Measurements from ENCODE around the gene SFR1. TPM values are rescaled to one million over a fixed set of nuclear protein-coding genes. Genes with fewer than 3 reads are reported as not detected.

The SFR1 gene
- polyA plus RNA-seq, 3 donors: 6.4 to 18.1 (median 16.9) TPM

DNA sequence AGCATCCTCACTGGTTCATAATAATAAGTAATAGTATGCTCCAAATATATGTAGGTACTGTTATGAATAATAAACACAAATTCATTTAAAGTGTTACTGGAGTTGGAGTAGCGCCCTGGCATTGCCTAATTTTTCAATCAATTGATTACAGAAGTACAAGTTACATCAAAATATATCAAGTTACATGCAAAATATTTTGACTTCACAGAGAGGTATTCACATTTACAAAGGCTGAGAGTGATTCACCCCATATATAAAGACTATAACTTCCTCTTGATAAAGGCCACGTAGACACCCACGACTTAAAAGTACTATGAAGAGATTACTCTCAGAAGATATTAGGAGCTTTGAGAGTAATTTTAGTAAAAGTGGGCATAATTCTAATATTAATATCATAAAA, 22.7 kb upstream of the SFR1 start:
- Mint-ChIP-seq H3K4me1 (no peaks in the 10 kb centered on the region), H3K27ac (no peak overlapping the region), H3K27me3 (ENCODE audit: low read depth in 3 of 3) (peaks cover 0 to 1% (median 0%) of the 10 kb centered on the region in 3 donors), H3K36me3 (no peaks in the 10 kb centered on the region), H3K4me3 (no peak overlapping the region), H3K9me3 (peaks cover 0 to 6% (median 1%) of the 10 kb centered on the region in 7 donors)
- H3K36me3 ChIP-seq (replicated peaks in 1 of 2; ENCODE audit: control insufficient read depth in 1 of 2, insufficient read depth in 2 of 2, low read length in 2 of 2): no peaks in the 10 kb centered on the region
- no CpG with 5 or more reads among the region's 3 CpGs for WGBS (ENCODE audit: insufficient coverage)
- H3K4me3 ChIP-seq (replicated peaks in 1 of 3; ENCODE audit: low read depth in 2 of 3, low read length in 3 of 3): no peak overlapping the region
- H3K9me3 ChIP-seq (replicated peaks in 1 of 2; ENCODE audit: control insufficient read depth in 1 of 2, insufficient read depth in 1 of 2, low read length in 2 of 2): peaks cover 0 to 4% of the 10 kb centered on the region in 2 donors
- H3K4me1 ChIP-seq (ENCODE audit: control insufficient read depth in 1 of 2, insufficient read depth in 2 of 2, low read length in 2 of 2): no peaks in the 10 kb centered on the region
- no peak overlapping the region for H3K9ac ChIP-seq (ENCODE audit: insufficient read depth, low read length, poor library complexity, severe bottlenecking)
- H3K79me2 ChIP-seq (ENCODE audit: insufficient read depth, low read length): no peaks in the 10 kb centered on the region
- no peak for DNase-seq
- no peaks in the 10 kb centered on the region for H4K20me1 ChIP-seq (ENCODE audit: insufficient read depth, low read length)
- H2AFZ ChIP-seq (ENCODE audit: insufficient read depth, low read depth, low read length, poor library complexity, severe bottlenecking): no peak overlapping the region
- no peak overlapping the region for H3K4me2 ChIP-seq (replicated peaks; ENCODE audit: extremely low read depth, low read length, poor library complexity, severe bottlenecking)
- H3K27ac ChIP-seq (ENCODE audit: low read depth in 1 of 2, low read length in 2 of 2): no peak overlapping the region
- TF ChIP-seq, protein P1, sequence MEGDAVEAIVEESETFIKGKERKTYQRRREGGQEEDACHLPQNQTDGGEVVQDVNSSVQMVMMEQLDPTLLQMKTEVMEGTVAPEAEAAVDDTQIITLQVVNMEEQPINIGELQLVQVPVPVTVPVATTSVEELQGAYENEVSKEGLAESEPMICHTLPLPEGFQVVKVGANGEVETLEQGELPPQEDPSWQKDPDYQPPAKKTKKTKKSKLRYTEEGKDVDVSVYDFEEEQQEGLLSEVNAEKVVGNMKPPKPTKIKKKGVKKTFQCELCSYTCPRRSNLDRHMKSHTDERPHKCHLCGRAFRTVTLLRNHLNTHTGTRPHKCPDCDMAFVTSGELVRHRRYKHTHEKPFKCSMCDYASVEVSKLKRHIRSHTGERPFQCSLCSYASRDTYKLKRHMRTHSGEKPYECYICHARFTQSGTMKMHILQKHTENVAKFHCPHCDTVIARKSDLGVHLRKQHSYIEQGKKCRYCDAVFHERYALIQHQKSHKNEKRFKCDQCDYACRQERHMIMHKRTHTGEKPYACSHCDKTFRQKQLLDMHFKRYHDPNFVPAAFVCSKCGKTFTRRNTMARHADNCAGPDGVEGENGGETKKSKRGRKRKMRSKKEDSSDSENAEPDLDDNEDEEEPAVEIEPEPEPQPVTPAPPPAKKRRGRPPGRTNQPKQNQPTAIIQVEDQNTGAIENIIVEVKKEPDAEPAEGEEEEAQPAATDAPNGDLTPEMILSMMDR (IDR thresholded peaks at IDR 0.05): no peak
- intact Hi-C loops (cut with micrococcal nuclease): no loop called here
- no peaks in the 10 kb centered on the region for H3K27me3 ChIP-seq (ENCODE audit: control insufficient read depth in 2 of 2, insufficient read depth in 2 of 2, low read length in 2 of 2)

DNA sequence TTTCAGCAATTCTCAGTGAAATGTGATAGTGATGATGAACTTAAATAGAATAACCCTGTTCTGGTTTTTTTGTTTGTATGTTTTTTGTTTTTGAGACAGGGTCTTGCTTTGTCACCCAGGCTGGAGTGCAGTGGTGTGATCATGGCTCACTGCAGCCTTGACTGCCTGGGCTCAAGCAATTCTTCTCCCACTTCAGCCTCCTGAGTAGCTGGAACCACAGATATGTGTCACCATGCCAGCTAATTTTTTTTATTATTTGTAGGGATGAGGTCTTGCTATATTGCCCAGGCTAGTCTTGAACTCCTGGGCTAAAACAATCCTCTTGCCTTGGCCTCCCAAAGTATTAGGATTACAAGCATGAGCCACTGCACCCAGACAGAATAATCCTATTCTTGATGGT, 22.0 kb upstream of the SFR1 start:
- no peak overlapping the region for H2AFZ ChIP-seq (ENCODE audit: insufficient read depth, low read depth, low read length, poor library complexity, severe bottlenecking)
- intact Hi-C loops (cut with micrococcal nuclease): no loop called here

More for the DNA sequence above, 22.0 kb upstream of the SFR1 start:
- Histone ChIP-seq H4K20me1 (ENCODE audit: insufficient read depth, low read length) (no peaks in the 10 kb centered on the region), H3K4me3 (replicated peaks in 1 of 3; ENCODE audit: low read depth in 2 of 3, low read length in 3 of 3) (no peak overlapping the region), H3K79me2 (ENCODE audit: insufficient read depth, low read length) (no peaks in the 10 kb centered on the region), H3K27me3 (ENCODE audit: control insufficient read depth in 2 of 2, insufficient read depth in 2 of 2, low read length in 2 of 2) (no peaks in the 10 kb centered on the region), H3K4me1 (ENCODE audit: control insufficient read depth in 1 of 2, insufficient read depth in 2 of 2, low read length in 2 of 2) (no peaks in the 10 kb centered on the region), H3K27ac (ENCODE audit: low read depth in 1 of 2, low read length in 2 of 2) (no peak overlapping the region), H3K9ac (ENCODE audit: insufficient read depth, low read length, poor library complexity, severe bottlenecking) (no peak overlapping the region), H3K36me3 (replicated peaks in 1 of 2; ENCODE audit: control insufficient read depth in 1 of 2, insufficient read depth in 2 of 2, low read length in 2 of 2) (no peaks in the 10 kb centered on the region), H3K9me3 (replicated peaks in 1 of 2; ENCODE audit: control insufficient read depth in 1 of 2, insufficient read depth in 1 of 2, low read length in 2 of 2) (peaks cover 0 to 4% of the 10 kb centered on the region in 2 donors), H3K4me2 (replicated peaks; ENCODE audit: extremely low read depth, low read length, poor library complexity, severe bottlenecking) (no peak overlapping the region)
- no peak for DNase-seq
- Mint-ChIP-seq H3K27me3 (ENCODE audit: low read depth in 3 of 3) (peaks cover 0 to 1% (median 0%) of the 10 kb centered on the region in 3 donors), H3K4me1 (no peaks in the 10 kb centered on the region), H3K9me3 (peaks cover 0 to 6% (median 1%) of the 10 kb centered on the region in 7 donors), H3K27ac (no peak overlapping the region), H3K36me3 (no peaks in the 10 kb centered on the region), H3K4me3 (no peak overlapping the region)
- TF ChIP-seq, protein P1 (IDR thresholded peaks at IDR 0.05): no peak
